GM21515 (cell line): ENCODE results near the gene AMZ2.
"Not testable (repeated sequence)": the region's sequence is repeated elsewhere in the genome, so short reads cannot be mapped to it uniquely, and the experiment has no call there.

Source experiments
- ATAC-seq: cut with Tn5 transposase; IDR thresholded peaks from one replicate; pipeline ENCODE4 v1.9.1; 2021; ENCODE audit not compliant: unreplicated experiment

AMZ2 gene, protein sequence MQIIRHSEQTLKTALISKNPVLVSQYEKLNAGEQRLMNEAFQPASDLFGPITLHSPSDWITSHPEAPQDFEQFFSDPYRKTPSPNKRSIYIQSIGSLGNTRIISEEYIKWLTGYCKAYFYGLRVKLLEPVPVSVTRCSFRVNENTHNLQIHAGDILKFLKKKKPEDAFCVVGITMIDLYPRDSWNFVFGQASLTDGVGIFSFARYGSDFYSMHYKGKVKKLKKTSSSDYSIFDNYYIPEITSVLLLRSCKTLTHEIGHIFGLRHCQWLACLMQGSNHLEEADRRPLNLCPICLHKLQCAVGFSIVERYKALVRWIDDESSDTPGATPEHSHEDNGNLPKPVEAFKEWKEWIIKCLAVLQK

DNA sequence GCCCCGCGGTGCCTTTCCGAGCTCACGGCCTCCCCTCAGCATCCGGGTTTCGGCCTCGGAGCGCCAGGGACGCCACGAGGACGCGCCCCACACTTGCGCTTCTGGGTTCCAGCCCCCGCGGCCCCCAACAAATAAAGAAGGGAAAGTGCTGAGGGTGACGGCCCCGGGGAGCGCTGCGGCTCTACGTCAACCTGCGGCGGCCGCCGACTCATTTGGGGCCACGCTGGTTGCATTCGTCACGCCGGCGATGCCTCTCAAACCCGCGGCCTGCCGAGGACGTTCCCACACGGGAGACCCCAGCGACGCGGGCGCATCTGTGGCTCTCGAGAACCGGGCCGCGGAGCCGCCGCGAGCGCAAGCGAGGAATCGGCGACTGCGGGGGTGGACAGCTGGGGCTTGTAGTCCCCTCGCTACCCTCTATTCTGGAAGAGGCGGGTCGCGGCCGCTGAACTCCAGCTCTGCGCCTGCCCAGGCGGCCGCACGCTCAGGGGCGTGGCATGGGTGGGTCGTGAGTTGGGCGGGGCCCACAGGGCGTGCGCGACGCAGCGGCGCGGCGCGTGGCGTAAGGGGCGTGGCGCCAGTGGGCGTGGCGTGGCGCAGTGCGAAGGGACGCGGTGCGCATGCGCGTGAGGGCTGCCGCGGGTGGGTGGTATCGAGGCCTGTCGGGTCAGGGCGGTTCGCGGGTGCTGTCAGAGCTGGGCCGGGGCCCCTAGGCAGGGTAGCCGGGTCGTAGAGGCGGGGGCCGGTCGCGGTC lies at the start of gene AMZ2:
TSS of gene AMZ2 (plus strand) at position 599 of the 754 bp plus-strand sequence. CDS start 2,145 bp downstream, outside the sequence.
- peak; percentile 86 for ATAC-seq

DNA sequence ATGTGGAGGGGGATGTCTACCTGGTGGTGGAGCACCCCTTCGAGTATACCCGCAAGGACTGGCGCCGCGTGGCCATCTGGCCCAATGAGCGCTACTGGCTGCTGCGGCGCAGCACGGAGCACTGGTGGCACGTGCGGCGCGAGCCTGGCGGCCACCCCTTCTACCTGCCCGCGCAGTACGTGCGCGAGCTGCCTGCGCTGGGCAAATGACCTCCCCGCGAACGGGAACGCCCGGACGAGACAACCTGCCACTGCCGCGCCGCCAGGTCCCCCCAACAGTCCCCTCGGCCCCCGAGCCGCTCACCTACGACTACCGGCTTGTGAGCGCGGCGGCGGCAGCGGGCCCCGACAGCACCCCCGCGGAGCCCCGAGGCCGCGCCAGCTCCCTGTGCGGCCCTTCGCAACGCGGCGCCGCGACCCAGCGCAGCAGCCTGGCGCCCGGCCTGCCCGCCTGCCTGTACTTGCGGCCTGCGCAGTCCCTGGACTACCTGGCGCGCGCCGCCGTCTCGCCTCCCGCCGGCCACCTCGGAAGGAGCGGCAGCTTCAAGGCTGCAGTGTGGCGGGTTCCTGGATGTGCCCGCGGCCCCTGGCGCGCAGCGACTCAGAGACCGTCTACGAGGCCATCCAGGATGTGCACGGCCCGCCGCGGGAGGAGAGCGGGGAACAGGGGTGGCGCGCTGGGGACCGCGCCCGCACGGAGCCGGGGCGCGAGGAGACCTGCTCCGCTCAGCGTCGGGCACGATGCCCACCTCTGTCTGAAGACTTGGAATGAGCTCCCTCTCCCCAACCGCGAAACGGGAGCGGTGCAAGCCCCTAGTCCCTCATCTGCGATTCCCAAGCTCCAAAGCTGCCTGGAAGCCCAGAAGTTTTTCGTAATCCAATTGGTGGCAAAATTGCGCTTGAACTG lies 48.7 kb upstream of the AMZ2 start:
- ATAC-seq = no peak

DNA sequence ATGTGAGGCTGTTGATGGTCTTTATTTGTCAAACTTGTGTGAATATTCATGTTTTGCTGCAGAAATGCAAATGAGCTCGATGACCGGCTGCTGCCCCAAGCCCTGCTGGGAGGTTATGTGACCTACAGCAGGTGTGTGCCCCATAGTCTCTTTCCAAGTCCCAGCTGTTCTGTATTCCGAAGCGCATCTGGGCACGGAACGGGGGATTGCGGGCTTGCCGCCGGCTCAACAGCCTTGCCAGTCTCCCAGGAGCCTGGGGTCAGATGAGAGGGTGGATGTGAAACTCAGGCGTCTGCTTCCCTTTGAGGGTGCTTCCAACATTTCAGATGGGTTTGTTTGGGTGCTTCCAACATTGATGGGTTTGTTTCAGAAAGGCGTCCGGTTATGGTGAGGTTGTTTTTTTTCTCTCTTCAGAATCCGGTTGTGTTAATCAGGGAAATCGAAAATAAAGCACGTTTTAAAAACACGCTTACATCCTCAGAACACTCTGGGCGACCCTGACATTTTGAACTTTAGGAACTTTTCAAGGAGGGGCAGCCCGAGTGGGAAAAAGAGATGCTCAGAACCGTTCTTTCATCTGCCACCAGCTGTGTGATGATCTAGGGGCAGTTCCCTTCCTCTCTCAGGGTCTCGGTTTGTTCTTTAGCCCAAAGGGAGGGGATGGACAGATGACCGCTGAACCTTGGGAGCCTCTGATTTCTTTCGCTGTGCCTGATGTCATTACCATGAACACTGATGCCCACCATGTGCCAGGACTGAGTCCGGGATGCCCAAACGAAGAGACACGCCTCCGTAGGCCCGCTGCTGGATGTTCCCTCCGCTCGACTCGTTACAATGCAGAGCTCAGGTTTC lies 47.8 kb upstream of the AMZ2 start:
- no peak for ATAC-seq

DNA sequence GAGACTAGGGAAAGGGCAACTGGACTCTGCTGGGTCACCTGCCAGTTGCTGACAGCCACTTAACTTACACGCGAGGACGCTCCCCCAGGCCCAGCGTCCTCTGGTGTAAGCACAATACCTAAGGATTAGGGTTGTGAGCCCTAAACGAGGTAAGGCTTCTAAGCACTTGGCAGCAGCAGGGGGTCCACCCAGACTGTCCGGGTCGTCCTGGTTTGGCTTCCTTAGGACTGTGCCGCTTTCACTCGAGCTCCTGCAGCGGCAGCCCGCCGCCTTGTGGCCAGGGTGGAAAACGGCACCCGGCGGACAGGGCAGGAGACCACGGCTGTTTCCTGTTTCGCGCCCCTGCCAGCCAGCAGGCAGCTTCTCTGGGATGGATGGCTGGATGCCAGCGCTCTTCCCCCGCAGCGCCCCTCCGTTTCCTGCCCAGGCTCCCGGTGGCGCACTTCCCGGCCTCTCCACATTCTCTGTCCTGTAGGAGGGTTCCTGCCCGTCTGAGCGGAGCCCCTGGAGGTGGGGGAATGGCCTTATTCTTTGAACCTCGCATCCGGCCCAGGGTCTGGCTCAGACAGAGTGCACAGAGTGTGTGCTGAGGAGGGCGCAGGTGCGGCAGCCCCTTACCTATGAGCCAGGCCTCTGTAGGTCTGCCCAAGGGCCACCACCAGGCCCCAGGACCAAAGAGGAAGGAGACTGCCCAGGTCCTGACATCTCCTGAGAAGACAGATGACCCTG lies 47.0 kb upstream of the AMZ2 start:
- peak; percentile 32 for ATAC-seq

DNA sequence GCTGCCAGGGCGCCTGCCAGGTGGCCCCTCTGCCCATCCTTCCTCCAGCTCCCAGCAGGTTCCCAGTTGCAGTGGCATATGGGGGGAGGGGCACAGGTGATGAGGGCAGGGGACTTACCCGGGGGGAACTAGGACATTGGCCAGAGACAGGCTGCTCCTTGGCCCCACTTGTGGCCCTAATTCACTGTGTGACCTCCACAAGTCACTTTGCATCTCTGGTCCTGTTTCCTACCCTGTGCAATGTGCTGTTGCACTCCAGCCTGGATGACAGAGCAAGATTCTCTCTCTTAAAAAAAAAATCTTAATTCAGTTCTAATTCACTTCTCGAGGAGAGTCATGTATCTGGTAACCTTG lies 46.4 kb upstream of the AMZ2 start:
- ATAC-seq = not testable (repeated sequence)

DNA sequence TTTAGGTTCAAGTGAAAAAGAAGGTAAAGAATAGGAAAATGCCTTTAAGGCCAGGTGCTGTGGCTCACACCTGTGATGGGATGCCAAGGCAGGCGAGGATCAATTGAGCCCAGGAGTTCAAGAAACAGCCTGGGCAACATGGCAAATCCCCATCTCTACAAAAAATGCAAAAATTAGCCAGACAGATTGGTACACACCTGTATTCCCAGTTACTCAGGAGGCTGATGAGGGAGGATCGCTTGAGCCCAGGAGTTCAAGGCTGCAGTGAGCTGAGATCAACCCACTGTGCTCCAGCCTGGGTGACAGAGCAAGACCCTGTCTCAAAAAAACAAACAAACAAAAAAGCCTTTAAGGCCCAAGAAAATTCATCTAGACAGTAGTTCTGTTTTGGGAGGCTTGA lies 45.5 kb upstream of the AMZ2 start:
- not testable (repeated sequence) for ATAC-seq

DNA sequence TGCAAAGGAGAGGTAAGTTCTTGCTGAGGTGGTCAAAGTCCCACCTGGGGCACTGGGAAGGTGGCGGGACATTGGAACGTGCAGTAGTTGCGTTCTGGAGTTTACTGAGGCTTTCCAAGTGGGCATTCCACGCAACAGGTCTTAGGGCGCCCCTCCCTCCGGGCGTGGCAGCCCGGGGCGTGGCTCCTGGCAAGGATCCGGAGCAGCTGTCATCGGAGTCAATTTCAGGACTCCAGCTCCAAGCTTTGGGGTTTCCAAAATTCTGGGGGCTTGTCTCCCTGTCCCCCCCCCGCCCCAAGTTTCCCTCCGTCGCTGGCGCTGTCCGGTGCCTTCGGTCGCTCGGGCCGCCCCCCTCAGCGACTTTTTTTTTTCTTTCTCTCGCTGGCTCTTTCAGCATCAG lies 43.1 kb upstream of the AMZ2 start:
- ATAC-seq = no peak

DNA sequence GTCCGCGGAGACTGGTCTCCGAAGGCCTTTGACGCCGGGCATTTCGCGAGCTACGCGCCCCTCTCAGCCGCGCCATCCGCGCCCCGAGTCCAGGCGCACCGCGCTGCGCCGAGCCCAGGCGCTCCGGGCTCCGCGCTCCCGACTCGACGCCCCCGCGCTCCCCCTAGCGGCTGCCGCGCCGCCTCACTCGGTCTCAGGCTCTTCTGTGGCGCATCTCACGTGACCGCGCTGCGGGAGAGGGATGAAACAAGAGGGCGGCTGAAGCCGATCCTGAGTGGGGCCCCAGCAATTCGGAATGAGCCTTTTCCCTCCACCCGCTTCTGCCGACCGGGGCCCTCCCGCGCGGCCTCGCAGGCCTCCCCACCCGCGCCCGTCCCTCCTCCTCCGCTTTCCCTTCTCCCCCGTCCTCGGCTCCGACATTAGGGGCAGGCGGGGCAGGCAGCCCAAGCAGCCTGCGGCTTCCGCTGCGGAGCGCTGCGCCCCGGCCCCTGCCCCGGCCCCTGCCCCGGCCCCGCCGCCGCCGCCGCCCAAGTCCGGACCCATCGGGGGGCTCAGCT lies 42.5 kb upstream of the AMZ2 start:
- peak; percentile 80 for ATAC-seq

DNA sequence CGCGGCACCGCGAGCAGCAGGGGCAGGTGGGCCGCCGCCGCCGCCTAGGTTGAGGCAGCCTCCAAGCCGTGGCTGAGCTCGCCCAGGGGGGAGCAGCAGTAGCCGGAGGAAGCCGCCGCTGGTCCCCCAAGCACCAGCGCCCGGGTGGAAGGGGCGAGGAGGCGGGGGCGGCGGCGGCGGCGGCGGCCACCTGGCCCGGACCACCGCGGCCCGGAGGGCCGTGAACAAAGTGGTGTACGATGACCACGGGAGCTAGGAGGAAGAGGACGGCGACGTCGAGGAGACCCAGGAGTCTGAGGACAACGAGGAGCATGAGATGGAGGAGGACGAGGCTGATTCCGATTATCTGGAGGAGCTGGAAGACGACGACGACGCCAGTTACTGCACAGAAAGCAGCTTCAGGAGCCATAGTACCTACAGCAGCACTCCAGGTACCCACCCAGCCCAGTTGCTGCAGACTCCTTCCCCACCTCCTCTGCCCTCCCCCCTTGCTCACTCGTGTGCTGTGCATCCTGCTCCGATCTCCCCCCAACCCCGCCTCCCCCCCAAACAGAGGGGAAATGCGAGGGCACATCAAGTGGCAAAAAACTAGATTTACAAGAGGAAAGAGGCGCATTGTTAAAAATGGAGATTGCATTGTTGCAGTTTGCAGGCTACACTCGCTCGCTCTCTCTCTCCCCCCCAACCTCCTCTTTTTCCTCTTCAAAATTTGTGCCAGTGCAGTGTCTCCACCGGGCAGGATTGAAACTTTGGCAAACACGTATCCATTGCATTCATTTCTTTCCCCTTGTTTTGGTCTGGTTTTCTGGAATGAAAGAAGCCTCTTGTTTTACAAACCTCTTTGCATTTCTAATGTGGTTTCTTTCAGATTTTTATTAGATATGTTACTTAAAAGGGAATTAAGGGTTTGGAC lies 41.8 kb upstream of the AMZ2 start:
- peak; percentile 35 for ATAC-seq

DNA sequence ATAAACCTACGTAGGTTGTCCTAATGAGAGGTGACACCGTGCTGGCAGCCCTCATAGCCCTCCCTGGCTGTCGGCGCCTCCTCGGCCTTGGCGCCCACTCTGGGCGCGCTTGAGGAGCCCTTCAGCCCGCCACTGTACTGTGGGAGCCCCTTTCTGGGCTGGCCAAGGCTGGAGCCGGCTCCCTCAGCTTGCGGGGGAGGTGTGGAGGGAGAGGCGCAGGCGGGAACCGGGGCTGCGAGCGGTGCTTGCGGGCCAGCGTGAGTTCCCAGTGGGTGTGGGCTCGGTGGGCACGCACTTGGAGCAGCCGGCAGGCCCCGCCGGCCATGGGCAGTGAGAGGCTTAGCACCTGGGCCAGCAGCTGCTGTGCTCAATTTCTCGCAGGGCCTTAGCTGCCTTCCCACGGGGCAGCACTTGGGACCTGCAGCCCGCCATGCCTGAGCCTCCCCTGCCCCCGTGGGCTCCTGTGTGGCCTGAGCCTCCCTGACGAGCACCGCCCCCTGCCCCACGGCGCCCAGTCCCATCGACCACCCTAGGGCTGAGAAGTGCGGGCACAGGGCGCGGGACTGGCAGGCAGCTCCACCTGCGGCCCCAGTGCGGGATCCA lies 40.1 kb upstream of the AMZ2 start:
- ATAC-seq = no peak

DNA sequence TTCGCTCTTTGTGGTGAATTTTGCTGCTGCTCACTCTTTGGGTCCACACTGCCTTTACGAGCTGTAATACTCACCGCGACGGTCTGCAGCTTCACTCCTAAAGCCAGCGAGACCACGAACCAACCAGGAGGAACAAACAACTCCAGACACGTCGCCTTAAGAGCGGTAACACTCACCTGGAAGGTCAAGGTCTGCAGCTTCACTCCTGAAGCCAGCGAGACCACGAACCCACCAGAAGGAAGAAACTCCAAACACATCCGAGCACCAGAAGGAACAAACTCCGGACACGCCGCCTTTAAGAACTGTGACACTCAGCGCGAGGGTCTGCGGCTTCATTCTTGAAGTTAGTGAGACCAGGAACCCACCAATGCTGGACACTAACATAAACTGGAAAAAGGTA lies 39.2 kb upstream of the AMZ2 start:
- not testable (repeated sequence) for ATAC-seq

DNA sequence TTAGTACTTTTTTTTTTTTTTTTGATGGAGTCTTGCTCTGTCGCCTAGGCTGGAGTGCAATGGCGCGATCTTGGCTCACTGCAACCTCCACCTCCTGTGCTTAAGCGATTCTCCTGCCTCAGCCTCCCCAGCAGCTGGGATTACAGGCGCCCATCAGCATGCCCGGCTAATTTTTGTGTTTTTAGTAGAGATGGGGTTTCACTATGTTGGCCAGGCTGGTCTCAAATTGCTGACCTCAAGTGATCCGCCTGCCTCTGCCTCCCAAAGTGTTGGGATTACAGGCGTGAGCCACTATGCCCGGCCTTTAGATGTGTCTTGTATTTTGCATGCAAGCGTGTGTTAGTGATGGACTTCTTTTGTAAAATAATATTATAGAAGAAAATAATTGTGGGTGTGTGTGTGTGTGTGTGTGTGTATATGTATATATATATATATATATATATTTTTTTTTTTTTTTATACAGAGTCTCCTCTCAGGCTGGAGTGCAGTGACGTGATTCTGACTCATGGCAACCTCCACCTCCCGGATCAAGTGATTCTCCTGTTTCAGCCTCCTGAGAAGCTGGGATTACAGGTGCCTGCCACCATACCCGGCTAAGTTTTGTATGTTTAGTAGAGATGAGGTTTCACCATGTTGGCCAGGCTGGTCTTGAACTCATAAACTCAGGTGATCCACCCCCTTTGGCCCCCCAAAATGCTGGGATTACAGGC lies 38.5 kb upstream of the AMZ2 start:
- not testable (repeated sequence) for ATAC-seq

DNA sequence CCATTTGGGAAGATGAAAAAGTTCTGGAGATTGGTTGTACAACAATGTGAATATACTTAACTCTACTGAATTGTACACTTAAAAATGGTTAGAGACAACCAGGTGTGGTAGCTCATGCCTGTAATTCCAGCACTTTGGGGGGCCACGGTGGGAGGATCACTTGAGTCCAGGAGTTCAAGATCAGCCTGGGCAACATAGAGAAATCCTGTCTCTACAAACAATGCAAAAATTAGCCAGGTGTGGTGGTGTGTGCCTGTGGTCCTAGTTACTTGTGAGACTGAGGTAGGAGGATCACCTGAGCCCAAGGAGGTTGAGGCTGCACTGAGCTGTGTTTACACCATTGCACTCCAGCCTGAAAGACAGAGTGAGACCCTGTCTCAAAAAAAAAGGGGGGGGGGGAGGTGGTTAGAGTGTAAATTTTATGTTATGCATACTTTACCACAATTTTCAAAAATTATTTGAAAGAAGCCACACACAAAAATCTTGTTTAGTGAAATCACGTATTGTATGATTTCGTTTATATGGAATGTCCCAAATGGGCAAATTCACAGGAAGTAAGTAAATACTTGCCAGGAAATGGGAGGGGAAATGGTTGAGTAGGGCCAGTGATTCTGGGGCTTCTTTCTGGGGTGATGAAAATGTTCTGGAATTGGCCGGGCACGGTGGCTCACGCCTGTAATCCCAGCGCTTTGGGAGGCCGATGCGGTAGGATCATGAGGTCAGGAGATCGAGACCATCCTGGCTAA lies 37.1 kb upstream of the AMZ2 start:
- no peak for ATAC-seq

DNA sequence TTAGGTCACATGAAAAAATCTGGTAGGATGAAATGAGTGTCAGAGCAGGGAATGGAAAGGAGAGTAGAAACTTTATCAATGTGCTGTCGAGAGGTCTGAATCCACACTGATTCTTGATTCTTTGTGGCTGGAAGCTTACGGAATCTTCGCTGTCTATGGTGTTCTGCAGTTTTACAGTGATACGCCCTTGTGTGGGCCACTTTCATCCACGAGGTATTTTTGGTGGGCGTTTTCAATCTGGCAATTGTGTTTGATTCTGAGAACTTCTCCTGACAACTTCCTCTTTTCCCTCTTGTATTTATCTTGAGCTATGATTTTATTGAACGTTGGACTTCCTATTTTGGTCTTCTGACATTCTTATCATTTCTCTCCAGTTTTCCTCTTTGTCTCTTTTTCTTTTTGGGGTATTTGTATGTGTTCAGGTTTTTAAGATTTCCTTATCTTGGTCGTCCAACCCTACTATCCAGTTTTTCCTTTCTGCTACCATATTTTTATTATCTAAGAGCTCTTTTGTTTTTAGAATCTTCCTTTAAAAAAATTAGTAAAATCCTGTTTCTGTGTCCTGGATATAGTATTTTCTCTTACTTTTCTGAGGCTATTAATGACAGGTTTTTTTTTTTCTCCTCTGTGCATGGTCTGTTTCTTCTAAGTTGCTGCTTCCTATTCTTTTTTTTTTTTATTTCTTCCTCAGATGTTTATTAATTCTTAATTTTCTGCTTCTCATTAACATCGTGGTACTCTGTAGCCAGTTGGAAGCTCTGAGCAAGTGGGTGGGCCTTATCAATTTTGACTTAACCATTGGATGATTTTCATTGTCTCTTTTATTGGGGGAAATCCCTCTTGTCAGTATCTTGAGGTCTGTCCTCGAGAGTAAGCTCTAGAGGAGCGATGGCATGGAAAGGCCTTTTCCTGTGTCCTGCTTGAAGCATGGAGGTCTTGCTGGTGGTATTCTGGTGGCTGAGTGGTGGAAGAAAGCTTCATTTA lies 34.1 kb upstream of the AMZ2 start:
- ATAC-seq = not testable (repeated sequence)

DNA sequence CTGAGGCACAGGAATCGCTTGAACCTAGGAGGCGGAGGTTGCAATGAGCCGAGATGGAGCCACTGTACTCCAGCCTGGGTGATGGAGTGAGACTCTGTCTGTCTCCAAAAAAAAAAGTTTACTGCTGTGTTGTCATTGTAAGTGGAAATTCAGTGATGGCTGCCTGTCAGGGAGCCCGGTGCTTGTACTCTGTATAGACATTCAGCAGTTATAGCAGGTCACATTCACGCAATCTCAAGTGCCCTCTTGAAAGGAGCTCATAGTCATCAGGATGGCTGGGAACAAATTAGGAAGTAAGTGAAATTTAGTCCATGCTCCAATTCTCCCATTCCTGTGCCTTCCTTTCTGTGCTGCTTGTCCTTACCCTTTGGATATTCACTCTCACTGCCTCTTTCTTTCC lies 32.4 kb upstream of the AMZ2 start:
- ATAC-seq = not testable (repeated sequence)
